Measurements from ENCODE around the gene SNN. TPM values are rescaled to one million over a fixed set of nuclear protein-coding genes. Genes with fewer than 3 reads are reported as not detected.

The SNN gene
- total and polyA plus RNA-seq, 9 donors = 17.3 to 32.7 (median 29.4) TPM

GRCh38 chr16:11672206-11673090, 4.2 kb downstream of the SNN start:
- Histone ChIP-seq H3K27ac (ENCODE audit: low read length) (no peak overlapping the region), H3K36me3 (ENCODE audit: control insufficient read depth, insufficient read depth, low read length) (peaks cover 20% of the 10 kb centered on the region), H3K27me3 (ENCODE audit: control insufficient read depth, insufficient read depth, low read length) (no peaks in the 10 kb centered on the region), H3K4me1 (ENCODE audit: control insufficient read depth, insufficient read depth, low read length) (peaks cover 73% of the 10 kb centered on the region), H3K4me3 (ENCODE audit: low read length) (no peak overlapping the region), H3K9me3 (replicated peaks; ENCODE audit: control insufficient read depth, low read depth, low read length) (no peaks in the 10 kb centered on the region)
- no peak for DNase-seq
- WGBS (ENCODE audit: insufficient coverage) = 82% methylated on average over 24 of the region's 25 CpGs

DNA sequence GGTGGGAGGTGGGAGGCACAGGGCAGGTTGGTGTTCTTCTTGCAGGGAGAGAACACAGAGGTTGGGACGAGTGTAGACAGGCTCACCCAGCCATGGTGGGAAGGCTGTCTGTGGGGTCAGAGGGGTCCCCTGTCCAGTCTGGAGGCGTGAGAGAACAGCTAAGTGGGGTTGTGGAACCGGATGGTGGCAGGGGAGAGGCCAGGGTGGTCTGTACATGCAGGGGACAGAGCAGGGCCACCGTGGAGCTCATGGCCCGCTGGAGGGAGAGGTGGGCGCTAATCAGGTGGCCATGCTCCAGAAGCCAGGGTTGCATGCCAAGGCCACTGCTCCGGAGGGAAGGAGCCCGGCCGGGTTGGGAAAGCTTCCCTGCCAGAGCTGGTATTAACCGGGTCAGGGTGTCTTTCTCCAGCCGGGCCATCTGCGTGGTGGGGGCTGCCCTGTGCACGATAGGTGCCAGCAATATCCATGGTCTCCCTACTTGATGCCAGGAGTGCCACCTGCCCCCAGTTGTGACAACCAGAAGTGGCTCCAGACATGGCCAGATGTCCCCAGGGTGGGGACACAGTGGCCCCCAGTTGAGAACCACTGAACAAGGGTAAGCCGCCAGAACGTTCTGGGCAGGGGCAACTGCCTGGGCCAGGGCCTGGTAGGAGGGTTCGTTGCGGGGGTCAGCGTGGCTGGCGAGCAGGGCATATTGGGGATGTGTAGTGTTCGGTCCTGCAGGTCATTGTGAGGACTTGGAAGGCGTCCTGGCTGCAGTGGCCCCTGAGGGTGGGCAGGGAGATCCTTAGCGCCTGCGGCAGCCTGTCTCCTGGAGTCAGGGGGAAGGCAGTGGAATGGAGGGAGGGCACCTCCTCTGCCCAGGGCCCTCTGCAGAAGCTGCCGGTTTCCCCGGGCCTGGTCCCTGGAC, 5.1 kb downstream of the SNN start:
- Histone ChIP-seq H3K36me3 (ENCODE audit: control insufficient read depth, insufficient read depth, low read length) (peaks cover 29% of the 10 kb centered on the region), H3K27ac (ENCODE audit: low read length) (no peak overlapping the region), H3K4me1 (ENCODE audit: control insufficient read depth, insufficient read depth, low read length) (peaks cover 71% of the 10 kb centered on the region), H3K27me3 (ENCODE audit: control insufficient read depth, insufficient read depth, low read length) (no peaks in the 10 kb centered on the region), H3K4me3 (ENCODE audit: low read length) (no peak overlapping the region), H3K9me3 (replicated peaks; ENCODE audit: control insufficient read depth, low read depth, low read length) (no peaks in the 10 kb centered on the region)
- WGBS (ENCODE audit: insufficient coverage) = 65% methylated on average over 22 of the region's 25 CpGs
- DNase-seq = no peak

- no peak for DNase-seq
- Histone ChIP-seq H3K4me1 (ENCODE audit: control insufficient read depth, insufficient read depth, low read length) (peaks cover 74% of the 10 kb centered on the region), H3K9me3 (replicated peaks; ENCODE audit: control insufficient read depth, low read depth, low read length) (no peaks in the 10 kb centered on the region), H3K4me3 (ENCODE audit: low read length) (no peak overlapping the region), H3K27me3 (ENCODE audit: control insufficient read depth, insufficient read depth, low read length) (no peaks in the 10 kb centered on the region), H3K27ac (ENCODE audit: low read length) (no peak overlapping the region), H3K36me3 (ENCODE audit: control insufficient read depth, insufficient read depth, low read length) (peaks cover 34% of the 10 kb centered on the region)
- 76% methylated on average over 25 of the region's 25 CpGs for WGBS (ENCODE audit: insufficient coverage)
These were observed 6.0 kb downstream of the SNN start for GRCh38 chr16:11674001-11674817.

- no peak for DNase-seq
- Histone ChIP-seq H3K27me3 (ENCODE audit: control insufficient read depth, insufficient read depth, low read length) (no peaks in the 10 kb centered on the region), H3K36me3 (ENCODE audit: control insufficient read depth, insufficient read depth, low read length) (peaks cover 40% of the 10 kb centered on the region), H3K4me1 (ENCODE audit: control insufficient read depth, insufficient read depth, low read length) (peaks cover 70% of the 10 kb centered on the region), H3K9me3 (replicated peaks; ENCODE audit: control insufficient read depth, low read depth, low read length) (no peaks in the 10 kb centered on the region), H3K27ac (ENCODE audit: low read length) (peak overlapping the region; percentile 35), H3K4me3 (ENCODE audit: low read length) (no peak overlapping the region)
- WGBS (ENCODE audit: insufficient coverage) = 61% methylated on average over 11 of the region's 15 CpGs
These were observed 6.7 kb downstream of the SNN start for GRCh38 chr16:11674818-11675560.

GRCh38 chr16:11675561-11676511, 7.6 kb downstream of the SNN start:
- 81% methylated on average over 40 of the region's 42 CpGs for WGBS (ENCODE audit: insufficient coverage)
- Histone ChIP-seq H3K36me3 (ENCODE audit: control insufficient read depth, insufficient read depth, low read length) (peaks cover 48% of the 10 kb centered on the region), H3K27me3 (ENCODE audit: control insufficient read depth, insufficient read depth, low read length) (no peaks in the 10 kb centered on the region), H3K4me3 (ENCODE audit: low read length) (no peak overlapping the region), H3K9me3 (replicated peaks; ENCODE audit: control insufficient read depth, low read depth, low read length) (no peaks in the 10 kb centered on the region), H3K4me1 (ENCODE audit: control insufficient read depth, insufficient read depth, low read length) (peaks cover 67% of the 10 kb centered on the region), H3K27ac (ENCODE audit: low read length) (peak overlapping the region; percentile 35)
- no peak for DNase-seq

DNA sequence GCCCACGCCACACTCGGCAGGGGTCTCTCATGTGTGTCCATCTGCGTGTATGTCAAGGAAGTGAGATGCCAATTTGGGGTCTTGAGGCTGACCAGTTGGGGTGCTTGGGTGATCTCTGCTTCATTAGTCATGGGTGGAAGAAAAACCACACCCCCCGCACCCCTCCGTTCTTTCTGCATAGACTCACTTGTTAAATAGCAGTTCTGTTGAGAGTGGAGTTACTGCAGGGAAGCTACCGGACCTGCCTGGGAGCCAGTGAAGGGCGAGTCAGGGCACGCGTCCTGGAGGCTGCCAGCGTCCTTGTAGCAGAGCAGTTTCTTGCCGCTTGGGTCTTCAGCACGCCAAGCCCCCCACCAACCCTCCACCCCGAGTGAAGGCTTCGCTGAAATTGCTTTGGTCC, 8.5 kb downstream of the SNN start:
- no peak overlapping the region for H3K27ac ChIP-seq (ENCODE audit: low read length)

GRCh38 chr16:11677451-11677951, 9.2 kb downstream of the SNN start:
- Histone ChIP-seq H3K27ac (ENCODE audit: low read length) (no peak overlapping the region), H3K4me3 (ENCODE audit: low read length) (no peak overlapping the region), H3K36me3 (ENCODE audit: control insufficient read depth, insufficient read depth, low read length) (peaks cover 58% of the 10 kb centered on the region), H3K4me1 (ENCODE audit: control insufficient read depth, insufficient read depth, low read length) (peaks cover 67% of the 10 kb centered on the region), H3K27me3 (ENCODE audit: control insufficient read depth, insufficient read depth, low read length) (no peaks in the 10 kb centered on the region), H3K9me3 (replicated peaks; ENCODE audit: control insufficient read depth, low read depth, low read length) (no peaks in the 10 kb centered on the region)
- WGBS (ENCODE audit: insufficient coverage) = 47% methylated on average over 6 of the region's 9 CpGs
- no peak for DNase-seq

More for the DNA sequence above, 8.5 kb downstream of the SNN start:
- peaks cover 55% of the 10 kb centered on the region for H3K36me3 ChIP-seq (ENCODE audit: control insufficient read depth, insufficient read depth, low read length)
- WGBS (ENCODE audit: insufficient coverage) = 78% methylated on average over 10 of the region's 14 CpGs
- DNase-seq = no peak
- no peak overlapping the region for H3K4me3 ChIP-seq (ENCODE audit: low read length)
- H3K4me1 ChIP-seq (ENCODE audit: control insufficient read depth, insufficient read depth, low read length) = peaks cover 67% of the 10 kb centered on the region
- no peaks in the 10 kb centered on the region for H3K27me3 ChIP-seq (ENCODE audit: control insufficient read depth, insufficient read depth, low read length)
- no peaks in the 10 kb centered on the region for H3K9me3 ChIP-seq (replicated peaks; ENCODE audit: control insufficient read depth, low read depth, low read length)

DNA sequence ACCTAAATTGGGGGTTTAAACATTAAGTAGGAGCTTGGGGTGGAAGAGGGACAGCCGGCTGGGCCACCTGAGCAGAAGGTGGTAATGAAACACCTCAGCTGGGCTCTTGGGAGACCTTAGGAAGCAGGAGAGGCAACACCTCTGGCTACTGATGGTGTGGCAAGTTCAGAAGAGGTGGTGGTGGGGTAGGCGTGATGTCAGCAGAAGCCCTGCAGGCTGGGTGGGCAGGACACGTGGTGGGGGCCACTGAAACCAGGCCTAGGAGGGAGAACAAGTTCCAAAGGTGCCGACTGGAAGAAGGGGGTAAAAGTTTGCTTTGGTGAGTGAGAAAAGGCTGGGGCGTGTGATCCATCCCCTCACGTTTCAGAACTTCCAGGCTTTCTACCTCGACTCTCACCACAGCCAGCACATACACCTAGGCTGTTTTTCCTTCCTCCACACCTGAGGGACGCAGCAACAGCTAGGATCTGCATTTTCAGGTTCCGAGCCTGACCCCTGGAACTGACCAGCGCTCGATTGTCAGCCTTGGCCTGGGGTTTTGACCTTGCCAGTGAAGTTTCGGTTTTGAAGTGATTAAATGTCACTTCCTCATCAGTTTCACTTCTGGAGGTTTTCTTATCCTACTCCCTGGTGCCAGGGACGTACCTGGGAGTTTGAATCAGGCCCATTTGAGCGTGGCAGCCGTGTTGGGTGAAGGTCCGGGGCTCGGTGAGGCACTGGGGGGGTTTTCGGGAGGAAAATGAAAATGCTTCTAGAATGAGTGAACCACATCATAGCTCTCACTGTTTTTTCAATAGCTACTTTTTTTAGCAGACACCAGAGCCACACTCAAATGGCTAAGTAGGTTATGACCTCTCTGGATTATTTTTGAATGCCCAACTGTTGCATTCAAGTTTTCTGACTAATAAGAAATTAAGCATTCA, 10.0 kb downstream of the SNN start:
- peaks cover 58% of the 10 kb centered on the region for H3K36me3 ChIP-seq (ENCODE audit: control insufficient read depth, insufficient read depth, low read length)
- peaks cover 65% of the 10 kb centered on the region for H3K4me1 ChIP-seq (ENCODE audit: control insufficient read depth, insufficient read depth, low read length)
- DNase-seq = no peak
- no peaks in the 10 kb centered on the region for H3K9me3 ChIP-seq (replicated peaks; ENCODE audit: control insufficient read depth, low read depth, low read length)
- no peak overlapping the region for H3K4me3 ChIP-seq (ENCODE audit: low read length)
- H3K27ac ChIP-seq (ENCODE audit: low read length) = no peak overlapping the region
- H3K27me3 ChIP-seq (ENCODE audit: control insufficient read depth, insufficient read depth, low read length) = no peaks in the 10 kb centered on the region
- 72% methylated on average over 9 of the region's 18 CpGs for WGBS (ENCODE audit: insufficient coverage)

Data from muscle of leg (tissue), 11 donors.